HCT116 (cell line): ENCODE data around the gene SMYD3. TPM values are rescaled to one million over a fixed set of nuclear protein-coding genes. Genes with fewer than 3 reads are reported as not detected.

ENCODE experiments used
- ATAC-seq: fragments of 200-7000 bp; cut with Tn5 transposase; 2 replicates; pipeline ENCODE4 v1.9.1; 2020; ENCODE audit warnings: mild to moderate bottlenecking, moderate library complexity
- BruUV-seq: library from RNA; stranded (reverse); fragments of 400-500 nt; replicated peaks from 2 replicates; lab custom pipeline; 2021; lab: Mats Ljungman, UMichigan
- CTCF ChIA-PET: fragments of 300-600 bp; sonication (Branson Sonifier 250); formaldehyde crosslinking; loops from one replicate; lab custom pipeline; 2021; ENCODE audit warnings: antibody characterized with exemption; lab: Charles Lee
- POLR2A ChIA-PET: fragments of 300-600, 350-600 bp; sonication (Branson Sonifier 250); formaldehyde crosslinking; loops from one replicate; lab custom pipeline; 2021; ENCODE audit warnings: antibody characterized with exemption; lab: Charles Lee
- RAD21 ChIA-PET, 2 experiments: fragments of 300-600 bp; sonication (Branson Sonifier 250); formaldehyde crosslinking; loops; one replicate each; lab custom pipeline; 2023; ENCODE audit warnings: low total read pairs in 2 of 2; ENCODE audit not compliant: uncharacterized antibody in 2 of 2, unreplicated experiment in 2 of 2, low non-redundant PET in 1 of 2; lab: Charles Lee
- DNase-seq: peaks from one replicate; pipeline ENCODE4 v3.0.0-alpha.2; 2010; ENCODE audit warnings: low read depth, low spot score
- H2AFZ ChIP-seq: fragments of 200-600 bp; shearing (Covaris generic), sonication (generic); 2 replicates; pipeline ENCODE4 v1.6.1; 2017; ENCODE audit warnings: low read depth, mixed run types, mixed read lengths, antibody characterized with exemption, low read length; ENCODE audit not compliant: poor library complexity, severe bottlenecking
- H3K27ac ChIP-seq: 2 replicates; pipeline ENCODE4 v1.5.1; 2012; ENCODE audit warnings: low read depth, low read length
- H3K27me3 ChIP-seq: fragments of 200-600 bp; sonication (generic); 2 replicates; pipeline ENCODE4 v1.6.1; 2016; ENCODE audit warnings: mixed run types, low read length, mixed read lengths; ENCODE audit not compliant: insufficient read depth
- H3K36me3 ChIP-seq, 2 experiments: fragments of 200-500 bp in 1 of 2; fragments of 200-600 bp in 1 of 2; sonication (Bioruptor generic) in 1 of 2; sonication (generic) in 1 of 2; 2 replicates each; pipeline versions ENCODE4 v1.5.1 to v1.6.1; 2014 to 2016; ENCODE audit warnings: low read length in 2 of 2, inconsistent platforms in 1 of 2, mixed read lengths in 1 of 2, mixed run types in 1 of 2; ENCODE audit not compliant: insufficient read depth in 2 of 2, control insufficient read depth in 1 of 2
- H3K4me1 ChIP-seq, 2 experiments: fragments of 200-600 bp in 1 of 2; sonication (generic) in 1 of 2; 2 replicates each; pipeline versions ENCODE4 v1.5.1 to v1.6.1; 2012 to 2017; ENCODE audit warnings: low read length in 2 of 2, inconsistent platforms in 1 of 2, mild to moderate bottlenecking in 1 of 2, mixed read lengths in 1 of 2, mixed run types in 1 of 2, moderate library complexity in 1 of 2; ENCODE audit not compliant: insufficient read depth in 2 of 2, control insufficient read depth in 1 of 2
- H3K4me2 ChIP-seq: fragments of 200-600 bp; sonication (generic); 2 replicates; pipeline ENCODE4 v1.6.1; 2017; ENCODE audit warnings: mixed run types, low read length, mixed read lengths
- H3K4me3 ChIP-seq, 2 experiments: fragments of 200-600 bp in 1 of 2; sonication (generic) in 1 of 2; replicated peaks in 1 of 2; 2 replicates each; pipeline ENCODE4 v1.5.1; 2011 to 2016; ENCODE audit warnings: low read length in 2 of 2, control low read depth in 1 of 2, low read depth in 1 of 2, mild to moderate bottlenecking in 1 of 2, mixed read lengths in 1 of 2, mixed run types in 1 of 2
- H3K79me2 ChIP-seq: fragments of 200-600 bp; sonication (generic); 2 replicates; pipeline ENCODE4 v1.6.1; 2017; ENCODE audit warnings: mild to moderate bottlenecking, mixed run types, low read length, moderate library complexity, mixed read lengths; ENCODE audit not compliant: insufficient read depth
- H3K9ac ChIP-seq: fragments of 200-600 bp; sonication (generic); 2 replicates; pipeline ENCODE4 v1.6.1; 2016; ENCODE audit warnings: low read length, mixed read lengths
- H3K9me2 ChIP-seq: fragments of 200-600 bp; sonication (generic), shearing (Covaris generic); 2 replicates; pipeline ENCODE4 v1.6.1; 2017; ENCODE audit warnings: mixed run types, mild to moderate bottlenecking, moderate library complexity; ENCODE audit not compliant: insufficient read depth
- H3K9me3 ChIP-seq, 2 experiments: fragments of 200-500 bp in 1 of 2; fragments of 200-600 bp in 1 of 2; sonication (Bioruptor generic) in 1 of 2; sonication (generic) in 1 of 2; 2 replicates each; pipeline ENCODE4 v1.6.1; 2014 to 2017; ENCODE audit warnings: low read length in 2 of 2, mixed read lengths in 2 of 2, inconsistent platforms in 1 of 2, low read depth in 1 of 2, mild to moderate bottlenecking in 1 of 2, mixed run types in 1 of 2, moderate library complexity in 1 of 2; ENCODE audit not compliant: control insufficient read depth in 1 of 2, insufficient read depth in 1 of 2
- H4K20me1 ChIP-seq: fragments of 200-600 bp; sonication (generic), shearing (Covaris generic); 2 replicates; pipeline ENCODE4 v1.6.1; 2017; ENCODE audit warnings: mixed run types, mild to moderate bottlenecking, moderate library complexity; ENCODE audit not compliant: insufficient read depth
- ATF3 ChIP-seq: IDR thresholded peaks from 2 replicates; pipeline ENCODE4 v1.6.1; 2012
- CBX3 ChIP-seq: IDR thresholded peaks from 2 replicates; pipeline ENCODE4 v1.6.1; 2012; ENCODE audit warnings: low read depth
- FOSL1 ChIP-seq: IDR thresholded peaks from 2 replicates; pipeline ENCODE4 v1.6.1; 2012; ENCODE audit warnings: low read depth
- JUND ChIP-seq: IDR thresholded peaks from 2 replicates; pipeline ENCODE4 v1.6.1; 2012
- MAX ChIP-seq: IDR thresholded peaks from 2 replicates; pipeline ENCODE4 v1.6.1; 2012
- POLR2A ChIP-seq: IDR thresholded peaks from 2 replicates; pipeline ENCODE4 v1.7.0; 2011; ENCODE audit warnings: borderline replicate concordance; ENCODE audit not compliant: insufficient read depth, insufficient read length; ENCODE audit errors: extremely low read depth
- POLR2AphosphoS5 ChIP-seq: IDR thresholded peaks from 2 replicates; pipeline ENCODE4 v1.6.1; 2011; ENCODE audit warnings: mild to moderate bottlenecking, low read depth, low read length, moderate library complexity
- RAD21 ChIP-seq: IDR thresholded peaks from 2 replicates; pipeline ENCODE4 v1.6.1; 2012; ENCODE audit warnings: low read depth, mild to moderate bottlenecking
- REST ChIP-seq: IDR thresholded peaks from 2 replicates; pipeline ENCODE4 v1.6.1; 2012; ENCODE audit warnings: low read depth
- TCF7L2 ChIP-seq: IDR thresholded peaks from 2 replicates; pipeline ENCODE4 v1.7.0; 2011; ENCODE audit warnings: borderline replicate concordance, inconsistent platforms; ENCODE audit not compliant: insufficient read depth, insufficient read length; ENCODE audit errors: extremely low read depth
- ZBTB33 ChIP-seq: IDR thresholded peaks from 2 replicates; pipeline ENCODE4 v1.6.1; 2011; ENCODE audit warnings: mild to moderate bottlenecking, low read length, moderate library complexity; ENCODE audit not compliant: insufficient replicate concordance; ENCODE audit errors: extremely low read depth
- ZNF274 ChIP-seq: fragments of 200-500 bp; sonication (Bioruptor generic); IDR thresholded peaks from 2 replicates; pipeline ENCODE4 v1.6.1; 2014; ENCODE audit warnings: mild to moderate bottlenecking, low read depth, low read length, inconsistent platforms
- intact Hi-C: fragments of 100-400 bp; cut with micrococcal nuclease; formaldehyde crosslinking; loops from 2 replicates; pipeline ENCODE4 v1.10.0; 2022
- total RNA-seq: library from RNA; stranded (reverse); gene quantifications from one replicate; pipeline ENCODE4 v1.2.1, GENCODE V29; 2021; ENCODE audit not compliant: unreplicated experiment
- TF ChIP-seq, protein P1 (sequence below), 3 experiments: fragments of 200-600 bp in 1 of 3; sonication (generic) in 1 of 3; IDR thresholded peaks in 2 of 3; conservative IDR thresholded peaks in 1 of 3; 2 replicates each; pipeline ENCODE4 v1.5.1; 2012 to 2017; ENCODE audit warnings: low read depth in 2 of 3, low read length in 2 of 3, antibody characterized with exemption in 1 of 3, borderline replicate concordance in 1 of 3, control low read depth in 1 of 3, mild to moderate bottlenecking in 1 of 3, mixed read lengths in 1 of 3, mixed run types in 1 of 3, moderate library complexity in 1 of 3; ENCODE audit not compliant: insufficient read depth in 1 of 3

SMYD3 gene
- total RNA-seq, 1 experiment from 2014 or later = 33.6 TPM

GRCh38 chr1:245908543-245908942 lies 598.5 kb downstream of the SMYD3 start:
- CTCF ChIA-PET = no interaction called here
- H3K79me2 ChIP-seq = no peaks in the 10 kb centered on the region
- H3K36me3 ChIP-seq = no peaks in the 10 kb centered on the region
- no peak overlapping the region for H3K9ac ChIP-seq
- DNase-seq (no peak), ATAC-seq (no peak)
- no peaks in the 10 kb centered on the region for H3K9me3 ChIP-seq
- H3K4me2 ChIP-seq = no peak overlapping the region
- no peaks in the 10 kb centered on the region for H3K9me2 ChIP-seq
- intact Hi-C loops = no loop called here
- no peaks in the 10 kb centered on the region for H4K20me1 ChIP-seq
- TF ChIP-seq MAX (no peak), ZBTB33 (no peak), POLR2AphosphoS5 (no peak), RAD21 (no peak), REST (no peak), CBX3 (no peak), ATF3 (no peak), TCF7L2 (no peak), POLR2A (no peak), JUND (no peak), FOSL1 (no peak), ZNF274 (no peak)
- TF ChIP-seq, protein P1, sequence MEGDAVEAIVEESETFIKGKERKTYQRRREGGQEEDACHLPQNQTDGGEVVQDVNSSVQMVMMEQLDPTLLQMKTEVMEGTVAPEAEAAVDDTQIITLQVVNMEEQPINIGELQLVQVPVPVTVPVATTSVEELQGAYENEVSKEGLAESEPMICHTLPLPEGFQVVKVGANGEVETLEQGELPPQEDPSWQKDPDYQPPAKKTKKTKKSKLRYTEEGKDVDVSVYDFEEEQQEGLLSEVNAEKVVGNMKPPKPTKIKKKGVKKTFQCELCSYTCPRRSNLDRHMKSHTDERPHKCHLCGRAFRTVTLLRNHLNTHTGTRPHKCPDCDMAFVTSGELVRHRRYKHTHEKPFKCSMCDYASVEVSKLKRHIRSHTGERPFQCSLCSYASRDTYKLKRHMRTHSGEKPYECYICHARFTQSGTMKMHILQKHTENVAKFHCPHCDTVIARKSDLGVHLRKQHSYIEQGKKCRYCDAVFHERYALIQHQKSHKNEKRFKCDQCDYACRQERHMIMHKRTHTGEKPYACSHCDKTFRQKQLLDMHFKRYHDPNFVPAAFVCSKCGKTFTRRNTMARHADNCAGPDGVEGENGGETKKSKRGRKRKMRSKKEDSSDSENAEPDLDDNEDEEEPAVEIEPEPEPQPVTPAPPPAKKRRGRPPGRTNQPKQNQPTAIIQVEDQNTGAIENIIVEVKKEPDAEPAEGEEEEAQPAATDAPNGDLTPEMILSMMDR (IDR thresholded peaks at IDR 0.05 in 2 of 3, conservative IDR thresholded peaks at IDR 0.05 in 1 of 3; ENCODE audit: borderline replicate concordance in 1 of 3, insufficient read depth in 1 of 3, low read depth in 2 of 3, low read length in 2 of 3) = no peak
- no peak overlapping the region for H3K27ac ChIP-seq
- H3K4me1 ChIP-seq = no peaks in the 10 kb centered on the region
- BruUV-seq = no TSS peak
- POLR2A ChIA-PET = no interaction called here
- no peaks in the 10 kb centered on the region for H3K27me3 ChIP-seq
- RAD21 ChIA-PET = no interaction called here
- H2AFZ ChIP-seq = no peak overlapping the region
- no peak overlapping the region for H3K4me3 ChIP-seq
